Skin of body (tissue), 2 donors: ENCODE results near the gene HERPUD1. TPM values are rescaled to one million over a fixed set of nuclear protein-coding genes. Genes with fewer than 3 reads are reported as not detected.

ENCODE experiments used
- DNase-seq: peaks from one replicate; lab custom pipeline; 2025; lab: John Stamatoyannopoulos, UW
- total RNA-seq: library from RNA; depleted of rRNA; stranded (reverse); fragments of >200 nt; gene quantifications from one replicate; pipeline ENCODE4 v1.2.3, GENCODE V29; 2014

The HERPUD1 gene
- total RNA-seq, 1 donor from 2014 or later, result 103 TPM

DNA sequence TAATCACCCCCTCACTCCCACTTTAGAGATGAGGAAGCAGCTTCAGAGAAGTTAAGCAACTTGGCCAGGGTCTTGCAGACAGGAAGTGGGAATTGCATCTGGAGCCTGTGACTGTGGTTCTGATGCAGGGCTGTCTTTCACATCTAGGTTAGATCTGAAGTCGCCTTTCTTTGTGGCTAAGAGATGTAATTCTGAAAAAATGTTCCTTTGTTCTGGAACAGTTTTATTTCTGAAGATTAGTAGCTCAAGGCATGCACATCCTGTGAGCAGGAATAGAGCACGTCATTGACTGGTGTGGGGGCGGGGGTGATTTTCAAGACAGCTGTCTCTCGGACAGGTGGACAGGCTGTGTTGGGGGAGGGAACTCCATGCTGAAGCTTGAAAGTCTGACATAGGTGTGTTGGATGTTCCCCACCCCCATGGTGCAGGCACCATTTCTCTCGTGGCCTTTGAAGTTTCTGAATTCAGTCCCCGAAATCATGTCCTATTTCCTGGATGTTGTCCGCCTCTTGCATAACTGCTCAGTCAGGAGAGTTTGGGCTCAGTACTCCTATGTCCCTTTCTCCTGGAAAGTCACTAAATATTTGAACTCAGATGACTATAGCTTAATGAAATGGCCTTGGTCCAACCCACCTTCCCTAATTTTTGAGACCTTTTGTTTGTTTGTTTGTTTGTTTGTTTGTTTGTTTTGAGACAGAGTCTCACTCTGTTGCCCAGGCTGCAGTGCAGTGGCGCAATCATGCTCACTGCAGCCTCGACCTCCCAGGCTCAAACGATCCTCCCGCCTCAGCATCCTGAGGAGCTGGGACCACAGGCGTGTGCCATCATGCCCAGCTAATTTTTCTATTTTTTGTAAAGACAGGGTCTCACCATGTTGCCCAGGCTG is 21.0 kb upstream of the HERPUD1 start:
- DNase-seq, result no peak

DNA sequence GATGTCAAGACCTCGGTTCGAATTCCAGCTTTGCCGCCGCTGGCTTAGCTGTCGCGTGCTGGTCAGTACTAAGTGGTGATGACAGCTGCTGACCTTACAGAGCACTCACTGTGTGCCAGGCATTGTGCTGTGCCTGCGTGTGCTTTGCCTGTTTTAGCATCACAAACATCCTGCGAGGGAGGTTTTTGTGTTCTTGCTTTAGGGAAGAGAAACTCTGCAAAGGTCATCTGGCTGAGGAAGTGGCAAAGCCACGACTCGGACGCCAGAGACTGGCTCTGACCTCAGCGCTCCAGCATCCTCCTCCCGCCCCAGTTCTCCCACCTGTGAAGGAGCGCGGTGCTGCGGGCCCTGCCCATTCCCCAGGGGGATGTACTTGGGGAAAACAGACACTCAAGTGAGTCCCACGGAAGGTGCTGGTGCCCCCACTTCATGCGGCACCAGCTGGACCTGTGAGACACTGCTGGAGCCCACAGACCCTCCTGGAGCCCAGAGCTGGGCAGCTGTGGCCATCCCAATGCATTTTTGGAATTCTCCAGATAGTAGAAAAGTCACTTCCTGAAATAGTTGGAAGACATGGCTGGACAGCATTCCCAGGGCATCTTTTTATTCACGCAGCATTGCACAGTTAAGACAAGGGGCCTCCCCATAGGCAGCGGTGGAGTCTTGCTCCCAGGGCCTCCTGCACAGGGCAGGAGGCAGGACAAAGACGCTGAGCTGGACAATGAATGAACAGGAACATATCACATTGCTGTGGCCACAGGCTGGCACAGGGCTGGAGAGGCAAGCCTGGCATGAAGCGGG is 20.0 kb upstream of the HERPUD1 start:
- DNase-seq, result no peak

DNA sequence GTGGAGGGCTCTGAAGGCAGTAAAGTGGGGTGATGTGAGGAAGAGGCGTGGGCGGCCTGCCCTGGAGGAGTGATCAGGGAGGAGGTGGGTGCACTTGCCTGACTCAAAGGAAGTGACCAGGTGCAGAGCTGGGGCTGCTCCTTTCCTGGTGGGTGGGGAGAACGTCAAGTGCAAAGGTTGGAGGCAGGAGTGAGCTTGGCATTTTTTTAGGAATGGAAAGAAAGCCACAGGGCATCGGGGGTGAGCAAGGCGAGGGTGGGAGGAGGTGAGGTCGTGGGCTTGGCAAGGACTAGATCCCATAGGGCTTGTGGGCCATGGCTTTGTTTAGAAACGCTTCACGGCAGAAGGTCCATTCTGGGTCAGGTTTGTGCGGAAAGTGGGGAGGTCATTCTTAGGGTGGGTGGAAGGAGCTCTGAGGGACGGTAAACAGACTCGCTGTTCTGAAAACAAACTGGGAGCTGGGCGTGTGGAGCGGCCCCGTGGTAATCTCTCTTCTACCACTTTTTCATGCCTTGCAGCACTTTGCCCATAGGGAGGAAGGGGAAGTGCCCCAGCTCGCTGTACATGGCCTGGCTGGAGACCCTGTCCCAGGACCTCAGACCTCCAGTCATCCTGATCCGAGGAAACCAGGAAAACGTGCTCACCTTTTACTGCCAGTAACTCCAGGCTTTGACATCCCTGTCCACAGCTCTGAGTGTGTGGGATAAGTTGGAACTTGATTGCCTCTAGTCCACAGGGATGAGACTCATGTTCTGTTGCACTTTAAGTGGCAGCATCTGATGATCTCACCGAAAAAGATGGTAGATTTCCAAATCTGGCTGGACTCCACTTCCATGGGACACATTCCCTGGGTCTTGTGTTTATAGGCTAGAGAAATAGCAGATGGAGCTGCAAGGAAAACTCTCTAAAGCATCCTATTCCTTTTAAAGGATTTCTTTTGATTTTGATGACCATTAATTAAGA is 18.9 kb upstream of the HERPUD1 start:
- DNase-seq, result no peak

DNA sequence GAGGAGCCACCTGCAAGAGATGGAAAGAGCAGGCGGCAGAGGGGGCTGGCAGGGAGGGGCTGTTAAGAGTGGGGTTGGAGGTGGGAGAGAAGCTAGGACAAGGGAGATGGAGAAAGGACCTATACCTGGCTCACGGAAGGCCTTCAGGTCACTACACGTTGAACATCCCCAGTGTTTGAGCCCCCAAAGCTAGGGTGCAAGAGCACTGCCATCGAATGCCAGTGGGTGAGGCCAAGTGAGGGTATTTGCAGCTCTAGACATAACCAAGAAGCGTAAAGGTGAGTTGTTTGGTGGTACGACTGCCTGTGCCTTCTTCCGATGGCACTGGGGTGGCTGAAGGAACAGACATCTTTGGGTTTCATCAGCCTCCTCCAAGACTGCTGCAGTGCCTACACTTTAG is 17.0 kb upstream of the HERPUD1 start:
- no peak for DNase-seq

DNA sequence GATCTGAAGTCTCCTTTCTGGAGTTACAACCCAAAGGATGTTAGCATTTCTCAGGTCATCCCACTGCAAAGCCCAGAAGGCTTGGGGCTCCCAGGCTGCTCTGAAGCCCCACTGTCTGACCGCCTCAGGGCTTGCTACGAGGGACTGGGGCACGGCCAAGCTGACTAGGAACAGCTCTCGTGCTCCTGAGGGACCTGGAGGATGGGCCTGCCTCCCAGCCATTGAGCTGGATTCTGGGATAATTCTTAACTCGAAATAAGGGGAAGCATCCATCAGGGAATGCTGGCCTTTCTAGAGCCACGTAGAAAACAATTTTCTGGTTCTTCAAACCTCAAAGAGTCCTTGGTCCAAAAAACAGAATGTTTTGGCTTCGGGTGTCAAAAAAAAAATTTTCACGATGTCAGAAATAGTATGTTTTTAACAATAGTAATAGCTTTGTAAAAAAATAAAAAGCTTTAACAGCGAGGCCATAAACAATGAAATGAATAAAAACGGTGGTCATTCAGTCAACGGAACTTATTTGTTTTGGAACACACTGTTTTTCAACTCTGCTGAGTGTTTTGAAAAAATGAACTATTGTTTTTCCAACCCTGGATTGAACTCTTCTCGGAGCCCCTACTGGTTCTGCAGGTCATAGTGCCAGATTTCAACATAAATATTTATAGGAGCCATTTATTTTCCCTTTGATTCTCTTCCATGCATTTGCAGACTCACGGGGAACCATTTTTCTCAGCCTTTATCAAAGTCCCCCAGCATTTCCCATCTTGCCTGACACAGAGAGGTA is 16.4 kb upstream of the HERPUD1 start:
- no peak for DNase-seq

DNA sequence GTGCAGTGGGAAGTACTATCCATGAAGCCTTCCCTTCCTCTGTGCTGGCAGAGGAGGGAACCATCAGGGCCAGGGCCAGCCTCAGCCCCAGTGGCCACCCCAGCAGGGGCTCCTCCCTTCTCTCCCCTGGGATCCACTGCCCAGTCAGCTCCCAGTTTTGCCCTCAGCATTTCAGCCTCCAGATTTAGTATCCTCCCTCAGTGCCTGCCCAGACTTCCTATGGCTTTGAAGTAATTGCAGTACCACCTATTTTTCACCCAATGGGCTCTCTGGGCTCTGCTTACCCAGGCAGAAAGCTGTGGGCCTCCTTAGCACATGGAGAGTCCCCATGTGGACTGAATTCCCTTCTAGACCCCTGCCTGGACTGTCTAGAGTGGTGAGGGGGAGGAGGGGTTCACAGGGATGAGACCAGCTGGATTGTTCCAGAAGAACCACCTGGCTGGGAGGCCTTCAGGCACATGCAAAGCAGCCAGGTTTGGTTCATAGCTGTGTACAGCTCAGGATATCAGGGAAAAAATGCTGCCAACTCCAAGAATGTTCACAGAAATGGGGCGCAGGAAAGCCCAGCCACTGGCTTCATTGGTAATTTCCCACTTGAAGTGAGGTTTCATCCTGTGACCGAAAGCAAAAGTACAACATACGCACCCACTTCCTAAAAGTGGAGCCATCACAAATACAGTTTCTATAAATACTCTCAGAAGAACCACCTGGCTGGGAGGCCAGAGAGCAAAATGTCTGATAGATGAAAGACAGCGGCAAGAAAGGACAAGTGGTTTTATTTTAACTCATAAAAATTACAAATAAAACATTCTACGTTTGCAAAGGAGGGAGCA is 15.2 kb upstream of the HERPUD1 start:
- DNase-seq, result no peak

DNA sequence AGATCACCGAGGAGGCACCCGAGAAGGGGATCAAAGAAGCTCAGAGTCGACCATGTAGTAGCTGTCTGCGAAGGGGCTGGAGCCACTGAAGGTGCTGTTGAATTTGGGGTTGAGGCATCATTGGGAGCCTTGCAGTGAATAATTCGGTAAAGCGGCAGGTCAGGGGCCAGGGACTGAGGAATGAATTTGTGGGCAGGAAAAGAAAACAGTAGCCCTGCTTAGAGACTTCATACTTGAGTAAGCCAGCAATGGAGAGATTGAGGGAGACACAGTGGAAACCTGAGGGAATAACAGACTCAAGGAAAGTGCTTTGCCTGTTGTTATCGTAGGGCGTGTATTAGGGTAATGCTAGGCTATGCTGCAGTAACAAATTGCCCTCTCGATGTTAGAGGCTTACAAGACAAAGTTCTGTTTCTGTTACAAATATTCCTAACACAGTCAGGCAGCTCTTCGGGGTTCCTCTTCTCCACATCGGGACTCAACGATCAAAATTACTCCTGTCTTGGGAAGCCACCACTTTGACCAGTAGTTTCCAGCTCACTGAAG is 13.4 kb upstream of the HERPUD1 start:
- no peak for DNase-seq

DNA sequence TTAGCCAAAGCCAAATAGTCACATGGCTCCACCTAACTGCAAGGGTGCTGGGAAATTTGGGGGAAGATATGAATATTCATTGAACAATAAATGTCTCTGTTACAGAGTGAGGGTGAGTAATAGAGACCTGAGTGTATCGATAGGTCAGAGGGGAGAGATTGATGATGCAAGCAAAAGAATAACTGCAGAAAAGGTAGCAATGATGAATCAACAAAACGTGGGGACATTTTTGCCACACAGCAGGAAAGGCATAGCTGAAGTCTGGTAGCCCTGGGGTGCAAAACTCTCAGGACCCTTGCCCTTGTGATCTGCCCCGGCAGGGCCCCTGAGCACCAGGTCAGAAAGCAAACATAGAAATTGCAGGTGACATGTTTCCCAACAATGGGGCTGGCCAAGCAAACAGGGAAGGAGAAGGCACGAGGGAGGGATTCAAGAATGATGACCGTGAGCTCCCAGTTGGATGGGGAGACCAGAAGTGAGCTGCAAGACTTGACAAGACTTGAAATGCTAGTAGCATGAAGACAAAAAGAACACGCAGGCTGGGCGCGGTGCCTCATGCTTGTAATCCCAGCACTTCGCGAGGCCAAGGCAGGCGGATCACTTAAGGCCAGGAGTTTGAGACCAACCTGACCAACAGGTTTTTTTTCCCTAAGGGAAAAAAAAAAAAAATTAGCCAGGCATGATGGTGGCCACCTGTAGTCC is 12.7 kb upstream of the HERPUD1 start:
- DNase-seq, result no peak

DNA sequence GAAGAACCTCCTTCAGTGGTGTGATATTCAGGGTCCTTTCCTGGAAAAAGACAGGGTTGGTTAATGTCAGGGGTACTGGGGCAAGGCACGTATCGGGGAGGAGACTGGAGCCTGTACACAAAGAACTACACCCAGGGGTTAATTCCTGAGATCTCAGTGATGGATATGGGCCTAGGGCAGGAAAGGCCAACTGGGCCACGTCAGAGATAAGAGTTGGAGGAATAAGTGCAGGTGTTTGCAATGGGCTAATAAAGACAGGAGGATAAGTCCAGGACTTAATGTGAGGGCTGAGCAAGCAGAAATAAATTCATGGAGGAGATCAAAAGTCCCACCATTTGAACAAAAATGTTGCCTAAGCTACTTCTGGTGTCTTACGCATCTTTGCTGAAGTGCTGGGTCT is 10.4 kb upstream of the HERPUD1 start:
- DNase-seq, result no peak

DNA sequence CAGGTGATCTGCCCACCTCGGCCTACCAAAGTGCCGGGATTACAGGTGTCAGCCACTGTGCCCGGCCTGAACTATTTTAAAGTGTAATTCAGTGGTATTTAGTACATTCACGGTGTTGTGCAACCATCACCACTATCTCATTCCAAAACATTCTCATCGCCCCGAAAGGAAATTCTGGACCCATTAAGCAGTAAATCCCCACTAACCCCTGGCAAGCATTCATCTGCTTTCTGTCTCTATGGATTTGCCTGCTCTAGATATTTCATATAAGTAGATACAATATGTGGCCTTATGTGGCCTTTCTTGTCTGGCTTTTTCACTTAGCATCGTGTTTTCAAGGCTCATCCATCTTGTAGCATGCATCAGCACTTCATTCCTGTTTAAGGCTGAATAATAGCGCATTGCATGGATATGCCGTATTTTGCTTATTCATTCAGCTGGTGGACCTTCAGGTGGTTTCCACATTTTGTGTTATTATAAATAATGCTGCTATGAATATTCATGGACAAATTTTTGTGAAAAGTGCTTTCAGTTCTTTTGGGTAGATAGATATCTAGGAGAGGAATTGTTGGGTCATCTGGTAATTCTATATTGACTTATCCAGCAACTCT is 8.4 kb upstream of the HERPUD1 start:
- DNase-seq, result no peak

DNA sequence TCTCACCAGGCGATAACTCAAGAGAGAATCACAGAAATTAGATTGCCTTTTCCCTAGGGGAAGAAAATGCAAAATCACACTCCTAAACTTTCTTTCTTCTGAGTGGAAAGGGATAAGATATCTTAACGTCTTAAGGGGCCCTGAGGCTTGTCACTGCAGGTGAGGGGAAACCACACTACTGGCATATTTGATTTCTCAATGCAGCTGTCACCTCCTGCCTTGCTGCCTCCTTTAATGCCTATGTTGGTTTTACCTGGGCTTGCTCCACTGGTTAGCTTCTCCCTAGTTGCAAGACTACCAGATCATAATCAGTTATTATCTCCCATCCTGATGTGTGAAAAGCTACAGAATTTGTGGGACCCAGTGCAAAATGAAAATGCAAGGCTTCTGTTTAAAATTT is 4.5 kb upstream of the HERPUD1 start:
- DNase-seq, result no peak

DNA sequence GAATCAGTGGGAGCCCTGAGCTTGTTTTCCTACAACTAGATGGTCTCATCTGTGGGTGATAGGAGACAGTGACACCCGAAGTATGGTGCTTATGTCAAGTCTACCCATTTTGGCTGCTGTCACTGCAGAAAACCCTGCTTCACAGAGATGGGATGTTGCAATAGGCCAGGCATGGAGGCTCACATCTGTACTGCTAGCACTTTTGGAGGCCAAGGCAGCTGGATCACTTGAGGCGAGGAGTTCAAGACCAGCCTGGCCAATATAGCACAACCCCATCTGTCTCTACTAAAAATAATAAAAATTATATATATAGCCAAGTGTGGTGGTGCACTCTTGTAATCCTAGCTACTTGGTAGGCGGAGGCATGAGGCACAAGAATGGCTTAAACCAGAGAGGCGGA is 2.3 kb upstream of the HERPUD1 start:
- no peak for DNase-seq

DNA sequence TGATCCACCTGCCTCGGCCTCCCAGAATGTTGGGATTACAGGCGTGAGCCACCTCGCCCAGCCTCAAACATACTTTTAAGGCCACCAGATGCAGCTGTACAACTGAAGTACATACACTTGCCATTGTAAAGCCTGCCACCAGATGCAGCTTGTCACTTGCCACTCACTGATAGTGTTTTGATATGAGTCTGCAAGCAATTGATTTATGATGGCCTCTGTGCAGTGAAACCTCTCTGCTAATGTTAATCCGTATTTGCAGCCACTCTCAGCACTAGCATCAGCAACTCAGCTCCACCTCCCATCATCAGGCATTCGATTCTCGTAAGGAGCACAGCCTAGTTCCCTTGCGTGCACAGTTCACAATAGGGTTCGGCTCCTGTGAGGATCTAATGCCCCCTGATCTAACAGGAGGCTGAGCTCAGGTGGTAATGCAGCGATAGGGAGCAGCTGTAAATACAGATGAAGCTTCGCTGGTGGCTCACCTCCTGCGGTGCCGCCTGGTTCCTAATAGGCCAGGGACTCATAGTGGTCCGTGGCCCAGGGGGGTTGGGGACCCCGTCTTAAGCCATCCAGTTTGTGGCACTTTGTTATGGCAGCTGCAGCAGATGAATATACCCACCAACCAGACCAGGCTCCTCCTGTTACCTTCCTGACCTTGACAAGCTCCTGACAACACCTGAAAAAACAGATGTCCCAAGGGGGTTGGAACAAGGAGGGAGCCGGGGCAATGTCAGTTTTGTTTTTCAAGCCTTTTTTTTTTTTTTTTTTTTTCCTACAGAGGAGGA is 1.3 kb upstream of the HERPUD1 start:
- DNase-seq, result no peak

DNA sequence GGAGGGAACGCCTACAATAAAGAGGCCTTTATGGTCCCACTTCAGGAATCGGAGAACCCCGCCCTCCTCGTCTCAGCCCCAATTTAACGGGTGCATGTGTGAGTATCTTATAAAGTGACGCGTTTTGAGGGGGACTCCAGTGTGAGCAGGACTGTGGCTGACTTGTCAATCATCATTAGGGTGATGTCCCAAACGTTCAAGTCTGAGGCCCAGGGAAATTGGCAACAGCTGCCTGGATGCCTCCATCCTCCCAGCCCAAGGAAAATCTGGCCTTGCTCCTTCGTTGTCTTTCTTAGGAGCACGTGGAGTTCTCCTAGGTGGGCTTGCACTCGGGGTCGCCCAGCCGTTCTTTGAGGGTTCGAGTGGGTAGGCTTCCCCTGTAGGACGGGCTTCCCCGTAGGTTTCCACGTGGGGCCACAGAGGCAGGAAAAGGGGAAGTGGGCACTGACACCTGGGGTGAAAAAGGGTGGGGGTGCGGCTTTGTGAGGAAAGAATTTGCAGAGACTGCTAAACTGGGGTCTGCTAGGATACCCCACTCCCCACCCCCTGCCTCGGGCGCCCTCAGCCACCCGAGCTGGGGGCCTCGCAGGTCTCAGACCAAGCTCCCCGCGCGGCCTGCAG is 561 bp upstream of the HERPUD1 start:
- DNase-seq, result peak; percentile 43

DNA sequence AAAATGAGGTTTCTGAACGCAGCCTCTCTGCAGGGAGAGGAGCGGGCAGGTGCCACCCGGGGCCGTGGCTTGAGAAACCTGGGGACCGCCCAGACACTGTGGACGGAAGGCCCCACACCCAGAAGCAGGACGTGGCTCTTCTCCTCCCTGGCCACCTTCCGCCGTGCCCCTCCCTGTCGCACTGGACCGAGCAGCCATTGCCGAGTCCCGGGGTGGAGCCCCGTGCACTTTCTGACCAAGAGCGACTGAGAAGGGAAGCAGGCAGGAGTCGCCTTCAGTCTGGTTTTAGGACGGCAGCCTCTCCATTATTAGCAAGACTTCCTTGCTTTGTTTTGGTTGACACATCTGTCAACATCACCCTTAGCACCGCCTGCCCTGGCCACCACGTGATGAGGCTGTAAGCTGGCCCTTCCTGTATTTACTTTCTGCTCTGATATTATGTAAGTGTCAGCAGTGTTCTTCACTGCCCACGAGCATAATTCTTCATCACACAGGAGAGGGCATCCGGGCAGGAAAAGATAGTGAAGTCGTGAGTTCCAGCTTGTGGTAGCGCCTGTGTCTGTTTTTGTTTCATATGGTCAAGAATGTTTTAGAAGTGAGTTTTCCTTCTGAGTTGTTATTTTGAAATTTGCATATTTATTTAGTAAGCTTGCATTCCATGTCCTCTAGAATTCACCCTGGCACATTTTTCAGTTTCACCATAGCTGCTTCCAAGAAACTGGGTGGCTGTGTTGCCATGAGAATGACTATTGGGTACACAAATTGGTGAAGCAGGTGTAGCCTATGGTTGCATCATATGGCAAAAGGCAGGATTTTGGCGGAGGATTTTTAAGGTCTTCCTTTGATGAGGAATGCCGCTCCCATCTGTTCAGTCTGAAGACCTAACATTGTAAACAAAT is 1.0 kb downstream of the HERPUD1 start:
- DNase-seq, result peak; percentile 65
